HG03460 (cell line): ENCODE data around the gene RTN4IP1.
"Not testable (repeated sequence)": the region's sequence is repeated elsewhere in the genome, so short reads cannot be mapped to it uniquely, and the experiment has no call there.

Experiments used
- ATAC-seq: cut with Tn5 transposase; IDR thresholded peaks from one replicate; pipeline ENCODE4 v1.9.1; 2021; ENCODE audit not compliant: unreplicated experiment

The RTN4IP1 gene

DNA sequence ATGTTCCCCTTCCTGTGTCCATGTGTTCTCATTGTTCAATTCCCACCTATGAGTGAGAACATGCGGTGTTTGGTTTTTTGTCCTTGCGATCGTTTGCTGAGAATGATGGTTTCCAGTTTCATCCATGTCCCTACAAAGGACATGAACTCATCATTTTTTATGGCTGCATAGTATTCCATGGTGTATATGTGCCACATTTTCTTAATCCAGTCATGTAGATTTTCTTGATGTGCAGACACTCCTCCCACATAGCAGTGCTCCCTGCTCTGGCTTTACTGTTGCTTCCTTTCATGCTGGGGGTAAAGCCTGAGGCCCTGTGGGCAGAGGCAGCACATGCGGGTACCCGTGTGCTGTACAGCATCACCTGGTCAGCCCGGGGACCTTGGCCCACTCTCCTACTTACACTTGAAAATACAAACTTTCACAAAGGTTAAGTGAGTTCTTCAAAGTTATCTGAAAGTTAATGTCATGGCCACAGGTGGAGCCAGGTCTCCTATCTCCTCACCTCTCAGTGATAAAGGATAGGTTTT is 80.3 kb downstream of the RTN4IP1 start:
- not testable (repeated sequence) for ATAC-seq

DNA sequence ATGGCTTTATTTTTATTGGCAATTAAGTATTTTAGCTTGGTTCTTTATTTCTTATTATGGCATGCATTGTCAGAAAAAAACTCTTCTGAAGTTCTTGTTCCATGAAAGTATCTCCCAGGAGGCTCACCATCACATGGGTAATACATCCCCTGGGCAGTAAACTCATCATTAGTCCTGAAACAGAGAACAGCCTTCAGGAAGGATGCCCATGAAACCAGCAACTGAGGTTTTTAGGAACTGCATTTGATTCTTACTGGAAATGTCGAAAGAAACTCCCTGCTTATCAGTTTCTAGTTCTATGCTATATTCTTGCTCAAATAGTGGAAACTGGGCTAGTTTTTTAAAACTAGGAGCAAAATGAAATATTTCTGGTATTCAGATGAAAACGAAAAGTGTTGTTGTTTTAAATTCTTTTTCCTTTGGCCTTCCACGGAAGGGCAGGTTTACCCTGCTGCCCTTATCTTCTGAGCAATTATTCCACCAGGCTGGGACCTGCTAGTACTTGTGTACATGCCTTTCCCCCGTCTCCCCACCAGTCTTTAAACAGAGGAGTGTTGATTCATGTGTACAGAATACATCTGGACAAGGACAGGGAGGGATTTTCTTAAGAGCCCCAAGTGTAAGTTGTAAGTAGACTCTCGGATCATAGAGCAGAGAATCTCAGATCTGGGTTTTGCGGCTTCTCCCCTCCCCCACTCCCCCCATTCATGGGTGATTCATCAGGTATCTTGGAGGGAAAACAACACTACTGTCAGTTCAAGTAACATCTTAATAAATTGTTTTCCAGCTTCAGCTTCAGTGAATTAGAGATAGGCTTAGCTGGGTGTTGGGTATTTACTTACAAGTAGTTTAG is 81.5 kb downstream of the RTN4IP1 start:
- ATAC-seq, result no peak

DNA sequence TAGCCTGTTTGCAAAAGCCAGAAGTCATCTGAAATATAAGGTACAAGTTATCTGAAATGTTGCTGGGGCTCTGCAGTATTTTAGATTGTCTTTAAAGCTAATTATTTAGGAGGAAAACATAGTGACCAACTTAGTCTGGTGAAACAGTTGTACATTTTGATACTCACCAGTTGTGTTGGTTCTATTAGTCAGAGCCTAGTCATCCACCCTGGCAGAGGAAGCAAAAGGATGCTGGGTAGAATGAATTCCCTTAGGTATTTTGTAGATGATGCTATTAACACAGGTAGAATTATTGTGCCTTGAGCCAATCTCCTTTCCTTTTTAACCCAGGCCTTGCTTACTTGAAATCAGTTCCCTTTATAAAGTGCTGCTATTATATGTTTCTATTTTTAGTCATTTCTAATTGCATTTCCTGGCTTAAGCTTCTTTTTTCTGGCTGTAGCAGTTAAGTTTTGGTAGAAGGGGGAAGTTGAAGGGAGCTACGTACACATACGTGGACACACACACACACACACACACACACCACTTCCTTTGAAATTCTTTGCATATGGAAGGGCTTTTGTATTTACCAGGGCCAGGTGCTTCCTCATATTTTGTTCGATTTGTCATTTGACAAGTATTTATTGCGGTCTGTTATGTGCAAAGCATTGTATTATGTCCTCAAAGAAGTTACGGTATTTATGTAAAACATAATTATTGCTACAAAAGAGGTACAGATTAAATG is 82.4 kb downstream of the RTN4IP1 start:
- ATAC-seq, result no peak

DNA sequence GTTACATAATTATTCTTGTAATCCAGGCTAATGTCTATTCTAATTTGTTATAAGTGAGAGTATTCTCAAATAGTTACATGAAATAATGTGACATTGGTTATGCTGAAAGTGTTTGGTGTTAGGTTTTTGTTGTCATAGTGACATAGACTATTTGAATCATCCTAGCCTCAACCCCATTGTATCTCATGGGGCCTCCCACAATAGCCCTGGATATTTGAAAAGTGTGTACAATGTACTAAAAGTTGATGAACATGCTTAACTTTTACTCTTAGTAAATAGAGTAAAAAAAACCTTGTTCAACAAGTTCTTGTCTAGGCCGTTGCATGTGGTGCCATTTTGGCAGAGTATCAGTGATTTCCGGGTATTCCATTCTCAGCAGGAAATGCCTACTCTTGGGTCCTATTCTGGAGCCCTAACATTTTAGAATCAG is 83.0 kb downstream of the RTN4IP1 start:
- no peak for ATAC-seq

DNA sequence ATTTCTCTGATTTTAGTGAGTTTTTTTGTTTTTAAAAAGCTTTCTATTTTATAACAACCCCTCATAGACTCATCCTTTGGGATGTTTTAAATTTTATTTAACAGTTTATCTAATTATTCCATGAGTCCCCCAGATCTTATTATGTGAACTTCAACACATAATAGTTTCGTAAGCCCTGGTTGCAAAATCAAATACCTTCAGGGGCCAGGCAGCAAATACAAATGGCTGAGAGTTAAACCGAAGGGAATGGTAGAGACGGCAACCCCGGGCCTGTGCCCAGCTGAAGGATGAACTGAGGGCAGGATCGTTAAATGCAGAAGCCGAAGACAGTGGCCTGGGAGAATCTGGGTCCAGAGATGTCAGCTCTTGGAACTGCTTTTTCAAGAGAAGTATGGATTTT is 88.4 kb downstream of the RTN4IP1 start:
- no peak for ATAC-seq

DNA sequence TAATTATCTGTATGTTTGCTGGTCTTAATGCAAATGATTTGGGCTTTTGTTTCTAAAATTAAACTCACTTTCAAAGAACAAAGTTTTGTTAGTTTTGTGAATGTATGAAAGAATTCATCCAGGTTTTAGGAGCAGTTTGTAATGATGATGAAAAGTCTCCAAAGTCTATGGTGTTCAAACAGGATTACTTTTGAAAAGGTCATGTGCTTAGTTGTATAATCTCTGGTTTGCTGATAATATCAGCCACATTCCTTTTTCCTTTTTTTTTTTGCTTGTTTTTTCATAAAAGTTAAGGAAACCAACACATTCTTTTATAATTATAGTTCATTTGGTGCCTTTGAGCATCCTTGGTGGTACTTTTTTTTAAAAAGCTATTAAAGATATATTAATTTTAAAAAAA is 88.9 kb downstream of the RTN4IP1 start:
- no peak for ATAC-seq

DNA sequence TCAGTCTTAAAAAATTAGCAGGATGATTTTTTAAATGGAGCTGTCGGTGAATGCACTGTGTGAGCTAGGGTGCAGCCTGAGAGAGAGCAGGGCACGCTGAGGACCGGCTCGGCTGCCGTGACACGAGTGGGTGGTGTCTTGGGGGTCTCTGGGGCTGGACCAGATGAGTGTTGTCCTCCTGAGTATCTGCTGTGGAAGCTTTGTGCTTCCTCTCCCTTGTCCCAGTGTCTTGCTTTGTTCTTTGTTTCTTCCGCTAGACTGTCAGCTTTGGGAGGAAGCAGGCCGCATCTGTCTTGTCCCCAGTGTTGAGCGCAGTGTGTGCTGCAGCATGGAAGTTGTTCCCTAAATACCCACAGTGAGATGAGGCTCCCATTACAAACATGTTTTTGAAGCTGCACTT is 89.4 kb downstream of the RTN4IP1 start:
- no peak for ATAC-seq

DNA sequence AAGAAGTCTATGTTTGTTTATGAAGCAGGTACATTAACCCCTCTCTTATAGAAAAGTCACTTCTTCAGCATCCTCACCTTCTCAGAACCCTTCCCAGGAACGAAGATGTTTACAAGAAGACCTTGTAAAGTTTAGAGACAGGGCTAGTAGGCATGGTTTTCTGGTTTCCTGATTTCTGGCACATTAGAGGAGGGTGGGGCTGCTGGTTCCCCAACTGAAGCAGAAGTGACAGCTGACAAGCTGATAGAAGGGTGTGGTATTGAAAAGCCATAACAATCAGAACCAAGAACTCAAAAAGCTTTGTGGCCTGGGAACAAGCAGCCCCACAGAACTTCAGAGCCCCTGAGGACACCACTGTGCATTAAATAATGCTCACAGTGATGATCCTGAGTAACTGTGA is 91.2 kb downstream of the RTN4IP1 start:
- no peak for ATAC-seq

DNA sequence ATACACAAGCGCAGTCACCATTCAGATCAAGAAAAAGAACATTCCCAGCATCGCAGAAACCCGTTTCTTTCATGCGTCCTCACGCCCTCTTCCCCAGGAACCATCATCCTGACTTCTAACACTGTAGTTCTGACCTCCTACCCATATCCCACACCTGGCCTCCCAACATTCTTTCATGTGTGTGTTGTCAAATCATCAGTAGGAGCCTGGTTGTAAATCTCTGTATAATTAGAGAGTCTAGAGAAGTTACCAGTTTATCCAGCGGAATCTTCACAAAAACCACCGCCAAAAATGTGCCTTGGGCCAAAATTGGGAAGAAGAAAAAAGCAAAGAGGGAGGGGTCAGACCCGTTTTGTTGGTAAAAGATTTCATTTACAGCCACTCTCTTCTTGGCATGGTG is 91.6 kb downstream of the RTN4IP1 start:
- no peak for ATAC-seq

DNA sequence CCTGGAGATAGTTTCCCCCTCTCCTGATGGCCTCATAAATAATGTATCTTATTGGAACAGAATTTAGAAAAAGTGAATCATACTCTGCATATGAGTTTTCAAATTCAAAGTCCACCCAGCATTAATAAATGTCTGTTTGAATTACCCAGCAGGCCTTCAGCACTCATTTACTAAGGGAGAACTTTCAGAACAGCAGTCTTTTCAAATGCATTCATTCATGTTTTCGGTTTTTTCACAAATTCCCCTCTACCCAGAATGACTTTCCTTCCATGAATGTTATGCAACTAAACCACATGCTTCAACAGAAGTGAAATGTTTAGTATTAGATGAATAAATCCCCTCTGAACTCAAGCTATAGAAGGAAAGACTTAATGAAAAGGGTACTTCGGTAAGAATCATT is 92.4 kb downstream of the RTN4IP1 start:
- ATAC-seq, result no peak

DNA sequence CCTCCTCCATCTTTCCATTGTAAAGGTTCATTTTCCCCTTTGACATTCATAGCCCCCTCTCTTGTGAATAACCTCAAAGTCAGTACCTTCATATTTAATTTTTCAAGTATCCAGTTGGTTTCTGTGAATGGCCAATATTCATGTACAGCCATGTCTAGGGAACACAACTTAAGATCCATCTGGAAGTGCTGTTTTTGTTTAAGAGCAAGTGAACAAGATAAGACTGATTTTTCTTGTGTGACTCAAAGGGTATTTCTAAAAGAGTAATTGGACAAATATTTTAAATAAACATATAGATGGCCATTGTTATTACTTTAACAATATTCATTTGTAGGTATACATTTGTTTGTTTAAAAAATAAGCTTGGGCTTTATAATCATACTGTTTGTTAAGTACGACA is 92.9 kb downstream of the RTN4IP1 start:
- ATAC-seq, result no peak

DNA sequence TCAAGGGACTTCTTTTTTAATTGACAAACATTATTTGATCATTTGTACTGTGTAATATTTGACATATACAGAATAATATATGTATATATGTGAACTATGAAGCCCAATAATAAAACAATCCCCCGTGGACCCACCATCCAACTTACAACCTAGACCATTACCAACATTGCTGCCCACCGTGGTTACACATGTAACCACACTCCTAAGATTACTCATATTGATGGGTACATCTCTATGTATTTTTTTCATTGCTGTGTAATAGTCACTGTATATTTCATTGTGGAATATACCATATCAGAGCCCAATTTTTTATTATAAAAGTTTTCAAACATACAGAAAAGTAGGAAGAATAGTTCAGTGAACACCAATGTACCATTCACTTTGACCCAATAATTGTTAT is 94.3 kb downstream of the RTN4IP1 start:
- ATAC-seq, result no peak

DNA sequence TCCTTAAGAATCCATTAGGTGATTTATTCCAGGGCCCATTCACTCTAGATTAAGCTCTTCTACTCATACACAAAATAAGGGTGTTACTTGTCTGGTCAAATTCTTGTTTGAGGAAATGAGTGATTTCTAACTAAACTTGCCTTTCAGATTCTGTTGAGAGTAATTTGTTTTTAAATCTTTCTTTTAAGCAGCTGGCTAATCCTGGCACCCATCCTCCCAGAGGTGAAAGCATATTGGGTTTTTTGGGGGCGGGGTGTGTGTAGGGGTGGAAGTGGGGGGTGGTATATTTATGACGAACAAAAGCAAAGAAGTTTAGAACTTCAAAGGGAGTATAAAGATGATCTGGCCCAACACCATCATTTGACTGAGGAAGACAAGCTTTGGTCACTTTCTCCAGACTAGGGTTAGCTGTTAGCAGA is 94.7 kb downstream of the RTN4IP1 start:
- no peak for ATAC-seq

DNA sequence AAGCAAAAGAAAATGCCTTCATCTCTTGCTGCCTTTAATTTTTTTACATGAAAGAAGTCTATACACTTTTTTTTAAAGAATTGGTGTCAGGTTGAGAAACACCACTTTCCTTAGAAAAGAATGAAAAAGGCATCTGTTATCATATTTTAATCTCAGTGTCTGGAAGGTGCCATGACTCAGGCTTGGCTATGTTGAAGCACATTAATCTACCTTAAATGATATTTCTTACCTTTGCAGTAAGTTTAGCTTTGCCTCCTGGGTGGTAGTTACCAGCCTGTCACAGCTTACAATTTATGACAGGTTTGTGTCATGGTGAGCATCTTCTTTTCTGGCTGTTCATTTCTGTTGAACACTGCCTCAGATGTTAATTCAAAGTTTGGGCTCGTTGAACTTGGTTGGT is 95.3 kb downstream of the RTN4IP1 start:
- ATAC-seq, result no peak

DNA sequence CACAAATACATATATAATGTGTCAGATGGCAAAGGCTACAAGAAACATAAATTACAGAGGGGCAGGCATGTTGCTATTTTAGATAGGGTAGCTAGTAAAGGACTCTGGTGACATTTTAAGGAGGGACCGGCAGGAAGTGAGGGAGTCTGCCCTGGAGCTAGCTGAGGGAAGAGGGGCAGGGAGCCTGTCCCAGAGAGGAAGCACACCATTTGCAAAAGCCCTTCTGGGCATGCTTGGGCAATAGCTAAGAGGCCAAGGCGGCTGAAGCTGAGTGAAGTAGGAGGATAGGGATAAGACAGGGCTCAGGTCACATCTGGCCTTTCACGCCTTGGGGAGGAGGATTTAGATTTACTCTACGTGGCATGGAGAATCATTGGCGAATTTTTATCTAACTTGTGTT is 96.2 kb downstream of the RTN4IP1 start:
- ATAC-seq, result no peak

DNA sequence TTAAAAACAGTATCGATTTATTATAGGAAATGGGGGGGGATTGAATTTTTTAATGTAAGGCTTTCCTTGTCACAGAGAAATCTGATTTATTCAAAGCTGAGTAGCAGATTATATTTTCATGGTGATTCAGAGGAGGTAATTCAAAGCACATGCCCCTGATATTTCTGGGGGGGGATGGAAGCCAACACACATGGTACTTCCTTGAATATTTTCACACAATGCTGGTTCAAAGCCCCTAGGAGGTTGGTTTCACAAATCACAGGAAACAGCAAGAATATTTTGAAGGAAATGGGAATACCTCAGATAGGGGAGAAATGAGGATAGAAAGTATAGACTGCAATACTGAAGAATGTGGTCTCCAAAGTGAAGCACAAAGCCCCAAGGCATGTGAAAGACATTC is 98.8 kb downstream of the RTN4IP1 start:
- no peak for ATAC-seq

DNA sequence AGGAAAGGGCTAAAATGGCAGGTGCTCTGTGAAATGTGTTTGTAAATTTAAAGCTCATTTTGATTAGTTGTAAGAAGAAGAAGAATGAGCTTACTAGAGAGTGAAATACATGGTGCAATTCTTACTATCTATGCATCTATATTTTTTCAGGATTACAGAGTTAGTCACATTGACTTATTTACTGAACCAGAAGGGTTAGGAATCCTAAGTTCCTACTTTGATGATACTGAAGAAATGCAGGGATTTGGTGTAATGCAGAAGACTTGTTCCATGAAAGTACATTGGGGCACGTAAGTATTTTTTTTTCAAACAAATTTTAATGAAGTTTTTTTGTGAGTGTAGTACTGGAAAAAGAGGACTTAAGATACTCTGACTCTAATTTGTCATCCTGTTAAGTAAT is 99.3 kb downstream of the RTN4IP1 start:
- ATAC-seq, result no peak

DNA sequence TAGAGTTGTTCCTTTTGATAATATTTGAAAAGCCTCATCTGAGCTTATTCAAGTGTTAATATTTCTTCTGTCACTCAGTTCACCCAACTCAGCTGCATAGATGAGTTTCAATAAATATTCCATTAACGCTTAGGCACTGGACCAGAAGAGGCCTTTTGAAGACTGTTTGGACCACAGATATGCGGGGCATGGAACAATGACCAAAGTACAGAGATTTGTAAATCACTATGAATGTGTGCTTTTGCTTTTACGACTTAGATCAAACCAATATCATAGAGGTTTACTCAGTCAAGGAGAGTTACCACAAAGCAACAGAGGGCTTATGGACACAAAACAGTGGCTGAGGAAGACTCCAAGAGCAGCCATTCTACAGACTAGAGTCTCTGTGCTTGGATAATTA is 99.9 kb downstream of the RTN4IP1 start:
- no peak for ATAC-seq

DNA sequence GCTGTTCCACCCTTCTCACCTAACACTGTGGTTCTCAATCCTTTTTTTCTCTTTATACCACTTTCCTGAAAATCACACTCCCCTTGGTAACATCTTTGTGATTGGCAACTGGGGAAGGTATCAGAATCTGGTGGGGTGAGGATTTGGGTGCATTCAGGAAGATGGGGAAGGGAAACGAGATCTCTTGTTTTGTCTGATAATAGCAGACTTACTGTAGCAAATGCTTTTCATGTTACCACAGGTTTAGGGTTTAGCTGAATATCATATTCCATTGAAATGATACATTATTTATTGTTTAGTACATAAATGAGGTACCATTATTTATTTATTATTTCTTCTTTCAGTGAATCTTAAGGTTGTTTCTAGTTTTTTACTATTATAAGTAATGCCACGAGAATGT is 100.8 kb downstream of the RTN4IP1 start:
- no peak for ATAC-seq

DNA sequence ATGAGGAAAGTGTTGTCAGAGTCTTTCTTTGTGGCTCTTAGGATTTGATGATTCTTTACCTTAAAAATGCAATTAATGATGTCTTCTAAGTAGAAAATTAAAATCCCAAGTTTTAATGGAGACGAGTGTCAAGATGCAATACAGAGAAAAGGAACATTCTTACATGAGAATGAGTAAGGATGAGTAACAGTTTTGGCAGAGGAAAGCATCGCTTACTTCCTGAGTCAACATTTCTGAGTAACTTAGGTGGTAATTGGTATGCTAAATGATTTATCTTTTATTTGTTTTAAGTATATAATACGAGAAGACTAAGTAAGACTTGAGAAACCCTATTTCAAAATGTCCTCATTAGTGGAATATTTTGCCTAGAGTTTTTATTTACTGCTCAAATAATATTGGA is 101.3 kb downstream of the RTN4IP1 start:
- ATAC-seq, result no peak

DNA sequence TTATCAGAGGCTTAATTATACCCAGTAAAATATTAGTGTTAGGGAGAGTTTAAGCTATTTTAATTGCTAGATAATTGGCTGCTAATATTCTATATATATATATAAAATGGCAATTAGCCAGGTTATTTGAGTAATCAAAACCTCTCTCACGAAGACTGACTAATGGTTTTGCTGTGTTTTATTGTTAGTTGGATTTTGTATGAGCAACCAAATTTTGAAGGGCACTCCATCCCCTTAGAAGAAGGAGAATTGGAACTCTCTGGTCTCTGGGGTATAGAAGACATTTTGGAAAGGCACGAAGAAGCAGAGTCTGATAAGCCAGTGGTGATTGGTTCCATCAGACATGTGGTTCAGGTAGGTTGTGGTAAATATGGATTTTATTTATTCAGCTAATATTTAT is 102.2 kb downstream of the RTN4IP1 start:
- no peak for ATAC-seq

DNA sequence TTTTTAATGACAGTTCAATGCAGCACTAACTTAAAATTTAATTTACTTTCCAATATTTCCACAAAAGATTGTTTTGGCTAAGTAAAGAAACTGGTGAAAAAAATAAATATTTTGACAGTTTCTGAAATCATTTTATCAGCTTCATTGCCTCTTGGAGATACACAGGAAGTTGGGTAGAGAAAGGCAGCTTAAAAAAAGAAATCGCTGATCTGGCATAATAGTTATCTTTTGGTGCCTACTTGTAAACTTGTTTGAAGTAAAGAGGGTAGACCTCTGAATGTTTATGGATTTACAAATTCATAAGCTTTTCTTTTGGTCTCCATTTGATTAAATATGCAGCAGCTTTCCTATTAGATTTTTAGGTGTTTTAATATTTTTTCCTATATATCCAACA is 103.4 kb downstream of the RTN4IP1 start:
- no peak for ATAC-seq
